ENCODE results near the gene OPA3.
"Not testable (repeated sequence)": the region's sequence is repeated elsewhere in the genome, so short reads cannot be mapped to it uniquely, and the experiment has no call there.

Gene OPA3

DNA sequence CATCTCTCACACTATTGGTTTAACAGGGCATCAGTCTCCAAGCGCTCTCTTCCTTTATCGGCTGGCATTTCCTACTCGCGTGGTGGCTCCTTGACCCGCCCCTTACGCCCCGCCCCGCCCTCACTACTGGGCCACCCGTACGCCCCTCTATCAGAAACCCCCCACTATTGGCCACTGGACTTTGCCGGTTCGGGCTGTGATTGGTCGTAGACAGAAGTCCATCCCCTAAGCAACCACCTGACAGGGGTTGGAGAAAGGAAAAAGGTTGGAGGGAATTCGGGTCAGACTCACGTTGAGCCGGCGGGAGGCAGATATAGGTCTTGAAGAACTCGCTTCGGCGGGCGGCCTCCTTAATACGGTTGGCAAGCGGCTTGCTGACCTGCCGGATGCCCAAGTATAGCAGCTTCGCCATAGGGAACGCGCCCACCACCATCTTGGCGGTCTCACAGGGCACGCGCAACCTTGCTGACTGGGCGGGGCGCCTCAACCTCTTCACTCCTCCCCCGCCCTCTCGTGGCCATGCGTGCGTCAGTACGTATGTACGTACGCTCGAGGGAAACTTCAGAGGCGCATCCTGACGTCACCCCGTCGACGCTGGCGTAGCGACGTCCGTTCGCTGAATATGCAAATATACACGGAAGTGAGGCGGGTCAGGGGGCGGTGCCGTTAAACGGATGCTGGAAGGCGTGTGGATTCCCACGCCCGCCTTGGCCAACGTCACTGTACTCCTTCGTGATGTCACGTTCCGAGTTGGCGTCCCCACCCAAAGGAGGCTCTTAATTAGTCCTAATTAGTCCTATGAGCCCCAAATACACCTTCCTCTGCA is at the start of gene OPA3:
Gene OPA3 (minus strand): TSS at position 471 of the 826 bp plus-strand sequence. CDS start 38 bp downstream, at position 433.
- H3K4me1 ChIP-seq = peaks cover 8% of the 10 kb centered on the region
- H3K27me3 ChIP-seq (ENCODE audit: low read depth) = no peaks in the 10 kb centered on the region
- no peaks in the 10 kb centered on the region for H3K36me3 ChIP-seq (replicated peaks)
- in situ Hi-C loops (cut with MboI; ENCODE audit: low sequenced_read_pairs) = no loop called here
- no peaks in the 10 kb centered on the region for H3K9me3 ChIP-seq
- peak; percentile 97 to 99 for DNase-seq (ENCODE audit: low spot score in 2 of 2)
- H3K4me3 ChIP-seq = peak within 1 kb of the TSS; percentile 87

DNA sequence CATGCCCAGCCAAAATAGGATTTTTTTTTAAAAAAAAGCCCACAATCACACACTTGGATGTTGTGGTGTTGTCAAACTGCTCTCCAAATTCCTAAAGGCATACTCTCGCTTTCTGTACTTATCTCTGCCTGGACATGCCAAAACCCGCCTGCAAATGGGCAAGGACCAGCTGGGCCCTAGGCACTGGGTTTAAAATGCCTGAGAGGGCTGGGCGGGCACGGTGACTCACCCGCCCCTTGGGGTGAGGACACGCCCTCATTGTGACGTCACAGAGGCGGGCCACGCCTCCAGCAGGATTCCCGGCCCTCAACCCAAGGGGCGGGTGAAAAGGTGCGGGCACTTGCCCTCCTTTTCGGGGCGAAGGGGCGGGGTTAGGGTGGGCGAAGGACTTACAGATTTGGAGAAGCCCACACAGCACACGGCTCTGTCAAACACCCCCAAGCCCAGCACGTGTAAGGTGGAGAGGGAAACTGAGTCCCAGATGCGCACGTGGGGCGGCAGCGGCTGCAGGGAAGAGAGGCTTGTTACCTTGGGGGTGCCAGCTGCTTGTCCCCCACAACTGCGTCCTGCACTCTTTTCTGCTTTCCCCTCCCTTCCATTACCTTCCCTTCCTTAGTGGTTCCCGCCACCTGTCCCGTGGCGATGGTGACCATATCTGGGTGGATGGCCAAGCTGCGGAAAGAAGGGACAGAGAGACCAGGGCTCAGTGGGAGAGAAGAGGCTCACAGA is 48.0 kb upstream of the OPA3 start:
- Histone ChIP-seq H3K27me3 (ENCODE audit: low read depth) (no peaks in the 10 kb centered on the region), H3K9me3 (no peaks in the 10 kb centered on the region), H3K4me1 (peaks cover 20% of the 10 kb centered on the region), H3K4me3 (no peak overlapping the region), H3K36me3 (replicated peaks) (peaks cover 24% of the 10 kb centered on the region)
- in situ Hi-C loops (cut with MboI; ENCODE audit: low sequenced_read_pairs) = no loop called here
- DNase-seq (ENCODE audit: low spot score in 2 of 2) = peak in 1 of 2 experiments; percentile 87

DNA sequence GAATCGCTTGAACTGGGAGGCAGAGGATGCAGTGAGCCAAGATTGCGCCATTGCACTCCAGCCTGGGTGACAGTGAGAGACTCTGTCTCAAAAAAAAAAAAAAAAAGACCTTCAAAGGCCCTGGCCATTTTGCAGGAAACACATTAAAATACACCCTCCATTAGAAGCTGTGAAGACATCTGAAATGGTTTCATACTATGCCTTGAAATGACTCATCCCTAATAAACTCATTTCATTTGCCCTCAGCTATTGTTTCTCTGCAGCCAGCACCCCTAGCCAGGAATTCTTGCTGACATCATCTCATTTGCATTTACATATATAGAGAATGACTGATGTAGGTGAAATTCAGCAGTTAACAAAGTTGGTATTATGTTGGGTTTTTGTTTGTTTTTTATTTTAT is 45.9 kb upstream of the OPA3 start:
- peaks cover 27% of the 10 kb centered on the region for H3K36me3 ChIP-seq (replicated peaks)
- no peak overlapping the region for H3K4me3 ChIP-seq
- no peaks in the 10 kb centered on the region for H3K9me3 ChIP-seq
- in situ Hi-C loops (cut with MboI; ENCODE audit: low sequenced_read_pairs) = no loop called here
- H3K27me3 ChIP-seq (ENCODE audit: low read depth) = no peaks in the 10 kb centered on the region
- peak; percentile 39 to 85 for DNase-seq (ENCODE audit: low spot score in 2 of 2)
- H3K4me1 ChIP-seq = peaks cover 20% of the 10 kb centered on the region

DNA sequence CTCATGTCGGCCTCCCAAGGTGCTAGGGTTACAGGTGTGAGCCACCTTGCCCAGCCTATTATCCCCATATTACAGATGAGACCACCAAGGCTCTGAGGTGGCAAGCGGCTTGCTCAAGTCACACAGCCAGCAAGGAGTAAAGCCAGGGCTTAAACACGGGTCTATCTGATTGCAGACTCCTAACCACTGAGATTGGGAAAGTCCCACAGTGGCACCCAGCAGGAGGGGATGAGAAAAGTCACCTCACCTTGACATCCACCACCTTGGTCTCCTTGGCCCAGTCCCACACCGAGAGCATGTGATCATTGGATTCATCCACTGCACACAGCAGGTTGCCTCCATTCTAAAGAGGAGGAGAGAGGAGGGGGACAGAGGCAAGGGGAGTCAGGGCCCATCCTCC is 45.1 kb upstream of the OPA3 start:
- no peak overlapping the region for H3K4me3 ChIP-seq
- H3K36me3 ChIP-seq (replicated peaks) = peaks cover 27% of the 10 kb centered on the region
- peaks cover 20% of the 10 kb centered on the region for H3K4me1 ChIP-seq
- H3K27me3 ChIP-seq (ENCODE audit: low read depth) = no peaks in the 10 kb centered on the region
- in situ Hi-C loops (cut with MboI; ENCODE audit: low sequenced_read_pairs) = no loop called here
- DNase-seq (ENCODE audit: low spot score in 2 of 2) = no peak
- no peaks in the 10 kb centered on the region for H3K9me3 ChIP-seq

DNA sequence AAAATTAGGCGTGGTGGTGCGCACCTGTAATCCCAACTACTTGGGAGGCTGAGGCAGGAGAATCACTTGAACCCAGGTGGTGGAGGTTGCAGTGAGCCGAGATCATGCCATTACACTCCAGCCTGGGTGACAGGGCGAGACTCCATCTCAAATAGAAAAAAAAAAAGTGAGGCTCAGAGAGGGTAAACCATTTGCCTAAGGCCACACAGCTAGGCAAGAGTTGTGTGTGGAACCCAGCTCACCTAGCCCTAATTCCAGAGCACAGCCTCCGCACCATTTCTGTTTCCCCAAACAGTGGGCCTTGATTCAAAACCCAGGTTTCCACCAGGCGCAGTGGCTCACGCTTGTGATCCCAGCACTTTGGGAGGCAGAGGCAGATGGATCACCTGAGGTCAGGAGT is 43.6 kb upstream of the OPA3 start:
- H3K4me3 ChIP-seq; H3K9me3 ChIP-seq; in situ Hi-C loops (cut with MboI; ENCODE audit: low sequenced_read_pairs); H3K27me3 ChIP-seq (ENCODE audit: low read depth); DNase-seq (ENCODE audit: low spot score in 2 of 2): not testable (repeated sequence)
- Histone ChIP-seq H3K36me3 (replicated peaks) (peaks cover 31% of the 10 kb centered on the region), H3K4me1 (peaks cover 20% of the 10 kb centered on the region)

DNA sequence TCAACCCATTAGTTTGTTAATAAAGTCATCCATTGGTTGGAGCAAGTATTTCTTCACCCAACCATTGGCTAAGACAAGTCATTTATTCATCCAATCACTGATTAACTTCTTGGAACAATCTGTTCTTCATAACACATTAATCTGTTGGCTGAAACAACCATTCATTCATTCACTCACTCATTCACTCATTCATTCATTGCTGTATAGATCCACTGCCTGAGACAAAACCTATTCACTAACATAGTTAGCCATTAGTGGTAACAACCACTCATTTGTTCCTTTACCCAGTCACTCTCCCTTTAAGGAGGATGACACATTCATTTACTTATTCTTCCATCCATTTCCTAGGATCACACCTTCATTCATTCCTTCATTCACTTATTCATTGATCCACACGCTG is 39.4 kb upstream of the OPA3 start:
- Histone ChIP-seq H3K4me1 (no peaks in the 10 kb centered on the region), H3K27me3 (ENCODE audit: low read depth) (no peaks in the 10 kb centered on the region), H3K36me3 (replicated peaks) (peaks cover 32% of the 10 kb centered on the region), H3K4me3 (no peak overlapping the region), H3K9me3 (no peaks in the 10 kb centered on the region)
- no peak for DNase-seq (ENCODE audit: low spot score in 2 of 2)
- in situ Hi-C loops (cut with MboI; ENCODE audit: low sequenced_read_pairs) = no loop called here

DNA sequence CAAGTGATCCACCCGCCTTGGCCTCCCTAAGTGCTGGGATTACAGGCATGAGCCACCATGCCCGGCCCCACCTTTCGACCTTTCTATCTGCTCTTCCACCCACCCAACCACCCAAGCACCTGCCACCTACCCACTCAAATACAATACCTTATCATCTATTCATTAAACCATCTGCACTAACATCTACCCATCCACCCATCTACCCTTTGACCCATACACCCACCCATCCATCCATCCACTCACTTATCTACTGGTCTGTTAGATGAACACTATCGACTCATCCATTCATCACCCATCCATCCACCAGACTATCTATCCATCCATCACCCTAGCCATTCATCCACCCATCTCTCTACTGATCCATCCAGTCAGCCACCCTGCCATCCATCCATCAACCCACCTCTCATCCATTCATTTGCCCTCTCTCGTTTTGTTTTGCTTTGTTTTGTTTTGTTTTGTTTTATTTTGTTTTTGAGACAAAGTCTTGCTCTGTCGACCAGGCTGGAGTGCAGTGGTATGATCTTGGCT is 37.4 kb upstream of the OPA3 start:
- DNase-seq (ENCODE audit: low spot score in 2 of 2) = no peak
- in situ Hi-C loops (cut with MboI; ENCODE audit: low sequenced_read_pairs) = no loop called here
- no peaks in the 10 kb centered on the region for H3K9me3 ChIP-seq
- H3K4me1 ChIP-seq = no peaks in the 10 kb centered on the region
- peaks cover 24% of the 10 kb centered on the region for H3K36me3 ChIP-seq (replicated peaks)
- no peak overlapping the region for H3K4me3 ChIP-seq
- H3K27me3 ChIP-seq (ENCODE audit: low read depth) = no peaks in the 10 kb centered on the region

DNA sequence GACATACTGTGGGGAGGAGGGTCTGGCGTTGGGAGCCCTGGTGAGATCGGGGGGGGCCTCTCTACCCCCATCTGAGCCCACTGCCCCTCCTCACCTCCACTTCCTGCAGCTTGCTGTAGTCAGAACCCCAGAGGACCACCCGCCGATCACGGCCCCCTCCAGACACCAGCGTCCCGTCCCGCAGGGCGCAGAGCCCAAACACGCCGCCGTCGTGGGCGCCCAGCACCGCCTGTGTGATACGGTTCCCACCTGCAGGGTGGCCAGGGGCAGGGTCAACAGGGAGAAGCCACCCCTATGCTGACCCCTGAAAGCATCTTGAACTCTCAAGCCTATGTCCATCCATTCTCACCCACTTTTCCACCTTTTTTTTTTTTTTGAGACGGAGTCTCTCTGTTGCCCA is 36.8 kb upstream of the OPA3 start:
- H3K4me3 ChIP-seq = no peak overlapping the region
- peaks cover 2% of the 10 kb centered on the region for H3K4me1 ChIP-seq
- peaks cover 30% of the 10 kb centered on the region for H3K36me3 ChIP-seq (replicated peaks)
- in situ Hi-C loops (cut with MboI; ENCODE audit: low sequenced_read_pairs) = no loop called here
- no peaks in the 10 kb centered on the region for H3K9me3 ChIP-seq
- DNase-seq (ENCODE audit: low spot score in 2 of 2) = no peak
- H3K27me3 ChIP-seq (ENCODE audit: low read depth) = no peaks in the 10 kb centered on the region

DNA sequence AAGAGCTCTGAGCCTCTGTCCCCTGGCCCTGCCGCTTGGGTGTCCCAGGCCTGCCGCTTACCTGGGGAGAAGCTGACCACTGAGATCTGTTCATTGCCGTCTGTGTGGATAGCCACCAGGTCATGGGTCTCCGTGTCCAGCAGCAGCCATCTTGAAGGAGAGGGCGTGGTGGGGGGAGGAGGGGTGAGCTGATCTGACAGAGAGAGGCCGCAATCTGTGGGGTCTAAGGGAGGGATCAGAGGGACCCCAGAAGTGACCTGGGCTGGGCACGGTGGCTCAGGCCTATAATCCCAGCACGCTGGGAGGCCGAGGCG is 32.1 kb upstream of the OPA3 start:
- peaks cover 9% of the 10 kb centered on the region for H3K4me1 ChIP-seq
- no peaks in the 10 kb centered on the region for H3K27me3 ChIP-seq (ENCODE audit: low read depth)
- H3K9me3 ChIP-seq = no peaks in the 10 kb centered on the region
- peak overlapping the region; percentile 16; the same call in 1 of the 2 replicates for H3K4me3 ChIP-seq
- peaks cover 58% of the 10 kb centered on the region for H3K36me3 ChIP-seq (replicated peaks)
- DNase-seq (ENCODE audit: low spot score in 2 of 2) = no peak
- in situ Hi-C loops (cut with MboI; ENCODE audit: low sequenced_read_pairs) = no loop called here

DNA sequence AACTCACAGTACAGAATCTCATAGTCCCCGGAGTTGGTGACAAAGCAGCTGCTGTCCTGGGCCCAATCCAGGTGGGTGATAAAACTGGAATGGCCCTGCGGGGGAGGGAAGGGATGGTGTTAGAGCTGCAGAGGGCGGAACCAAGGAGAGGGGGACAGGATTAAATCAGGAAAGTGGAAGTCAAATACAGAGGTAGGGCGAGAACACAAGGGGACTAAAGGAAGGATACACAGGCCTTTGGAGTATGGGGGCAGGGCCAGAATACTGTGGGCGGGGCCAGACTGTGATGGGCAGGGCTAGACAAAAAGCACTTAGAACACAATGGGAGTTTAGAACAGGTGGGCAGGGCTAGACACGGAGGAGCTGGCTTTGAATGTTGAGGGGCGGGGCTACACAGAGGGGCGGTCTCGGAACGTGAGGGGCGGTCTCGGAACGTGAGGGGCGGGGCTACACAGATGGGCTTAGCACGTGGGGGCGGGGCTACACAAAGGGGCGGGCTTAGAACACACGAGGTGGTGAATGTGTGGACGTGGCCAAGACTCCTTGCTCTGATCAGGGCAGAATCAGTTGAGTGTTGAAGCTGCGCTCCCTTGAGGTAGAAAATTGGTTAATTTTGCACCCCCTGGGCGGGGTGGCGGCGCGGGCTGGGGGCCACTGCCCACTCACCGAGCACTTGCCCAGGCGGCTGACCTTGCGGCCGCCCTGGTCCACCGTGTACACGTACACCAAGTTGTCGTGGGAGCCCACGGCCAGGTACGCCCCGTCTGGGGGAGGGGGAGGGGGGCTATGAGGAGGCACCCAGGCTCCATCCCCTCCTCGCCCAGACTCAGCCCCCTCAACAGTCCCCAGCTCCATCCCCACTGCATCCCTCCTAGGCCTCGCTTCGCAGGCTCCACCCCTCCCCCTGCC is 31.4 kb upstream of the OPA3 start:
- Histone ChIP-seq H3K36me3 (replicated peaks) (peaks cover 58% of the 10 kb centered on the region), H3K9me3 (no peaks in the 10 kb centered on the region), H3K4me3 (peak overlapping the region; percentile 17), H3K27me3 (ENCODE audit: low read depth) (no peaks in the 10 kb centered on the region), H3K4me1 (peaks cover 9% of the 10 kb centered on the region)
- in situ Hi-C loops (cut with MboI; ENCODE audit: low sequenced_read_pairs) = no loop called here
- DNase-seq (ENCODE audit: low spot score in 2 of 2) = peak; percentile 90 to 99

DNA sequence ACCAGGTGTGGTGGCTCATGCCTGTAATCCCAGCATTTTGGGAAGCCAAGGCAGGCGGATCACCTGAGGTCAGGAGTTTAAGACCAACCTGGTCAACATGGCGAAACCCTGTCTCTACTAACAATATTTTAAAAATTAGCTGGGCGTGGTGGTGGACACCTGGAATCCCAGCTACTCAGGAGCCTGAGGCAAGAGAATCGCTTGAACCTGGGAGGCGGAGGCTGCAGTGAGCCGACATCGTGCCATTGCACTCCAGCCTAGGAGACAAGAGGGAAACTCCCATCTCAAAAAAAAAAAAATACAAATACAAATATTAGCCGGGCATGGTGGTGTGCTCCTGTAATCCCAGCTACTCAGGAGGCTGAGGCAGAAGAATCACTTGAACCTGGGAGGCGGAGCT is 30.5 kb upstream of the OPA3 start:
- peaks cover 61% of the 10 kb centered on the region for H3K36me3 ChIP-seq (replicated peaks)
- H3K4me1 ChIP-seq; H3K9me3 ChIP-seq; H3K27me3 ChIP-seq (ENCODE audit: low read depth); in situ Hi-C loops (cut with MboI; ENCODE audit: low sequenced_read_pairs); DNase-seq (ENCODE audit: low spot score in 2 of 2); H3K4me3 ChIP-seq: not testable (repeated sequence)

DNA sequence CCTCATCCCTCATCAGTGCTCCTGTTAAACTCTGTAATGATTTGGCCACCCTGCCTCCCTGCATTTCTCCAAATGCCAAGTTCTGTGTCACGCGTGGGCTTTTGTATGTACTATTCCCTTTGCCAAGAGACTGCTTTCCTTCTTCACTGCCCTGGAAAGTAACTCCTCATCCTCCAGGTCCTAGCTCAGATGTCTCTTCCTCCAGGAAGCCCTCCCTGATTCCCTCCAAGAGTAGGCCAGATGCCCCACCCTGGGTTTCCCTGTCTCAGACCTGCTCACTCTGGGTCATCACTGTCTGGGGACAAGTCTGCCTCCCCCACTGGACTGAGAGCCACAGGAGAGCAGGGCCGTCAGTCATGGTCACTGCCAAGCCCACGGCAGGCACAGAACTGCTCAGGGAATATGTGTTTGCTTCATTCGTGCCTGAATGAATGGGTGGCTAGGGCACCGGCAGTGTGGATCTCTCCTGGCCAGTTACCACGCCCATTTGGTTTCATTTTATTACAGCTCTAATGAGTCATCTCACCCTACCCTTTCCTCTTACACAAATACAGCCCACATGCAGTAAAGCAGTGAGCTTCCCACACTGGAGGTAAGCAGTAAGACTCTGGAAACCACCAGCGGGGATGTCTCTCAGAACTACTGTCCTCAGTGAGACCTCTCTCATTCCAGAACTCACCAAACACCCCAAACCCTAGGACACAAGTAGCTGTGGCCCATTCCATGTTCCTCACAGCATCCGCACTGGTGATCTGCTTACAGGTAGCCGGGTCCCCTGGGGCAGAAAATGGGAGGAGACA is 29.5 kb upstream of the OPA3 start:
- peaks cover 58% of the 10 kb centered on the region for H3K36me3 ChIP-seq (replicated peaks)
- no peaks in the 10 kb centered on the region; the same call in 1 of the 2 replicates for H3K9me3 ChIP-seq
- H3K27me3 ChIP-seq (ENCODE audit: low read depth) = no peaks in the 10 kb centered on the region
- no peak overlapping the region for H3K4me3 ChIP-seq
- peaks cover 9% of the 10 kb centered on the region for H3K4me1 ChIP-seq
- no peak for DNase-seq (ENCODE audit: low spot score in 2 of 2)
- in situ Hi-C loops (cut with MboI; ENCODE audit: low sequenced_read_pairs) = no loop called here

DNA sequence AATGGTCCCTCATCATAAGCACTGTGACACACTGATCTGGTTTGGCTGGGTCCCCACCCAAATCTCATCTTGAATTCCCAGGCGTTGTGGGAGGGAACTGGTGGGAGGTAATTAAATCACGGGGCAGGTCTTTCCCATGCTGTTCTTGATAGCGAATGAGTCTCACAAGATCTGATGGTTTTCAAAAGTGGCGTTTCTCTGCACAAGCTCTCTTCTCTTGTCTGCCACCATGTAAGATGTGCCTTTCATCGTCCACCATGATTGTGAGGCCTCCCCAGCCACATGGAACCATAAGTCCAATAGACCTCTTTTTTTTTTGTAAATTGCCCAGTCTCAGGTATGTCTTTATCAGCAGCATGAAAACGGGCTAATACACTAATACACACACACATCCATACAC is 24.3 kb upstream of the OPA3 start:
- Histone ChIP-seq H3K4me3 (no peak overlapping the region), H3K4me1 (peaks cover 8% of the 10 kb centered on the region), H3K9me3 (no peaks in the 10 kb centered on the region; the same call in 1 of the 2 replicates), H3K27me3 (ENCODE audit: low read depth) (no peaks in the 10 kb centered on the region), H3K36me3 (replicated peaks) (peaks cover 31% of the 10 kb centered on the region)
- in situ Hi-C loops (cut with MboI; ENCODE audit: low sequenced_read_pairs) = no loop called here
- DNase-seq (ENCODE audit: low spot score in 2 of 2) = no peak
